PC-3 (cell line): Measurements from ENCODE around the gene LRRC75A. TPM values are rescaled to one million over a fixed set of nuclear protein-coding genes. Genes with fewer than 3 reads are reported as not detected.

Experiments
- ATAC-seq: fragments of 200-7000 bp; cut with Tn5 transposase; 2 replicates; pipeline ENCODE4 v1.9.1; 2020; ENCODE audit warnings: mild to moderate bottlenecking, moderate library complexity
- BruUV-seq: library from RNA; stranded (reverse); fragments of 400-500 nt; replicated peaks from 2 replicates; lab custom pipeline; 2021; lab: Mats Ljungman, UMichigan
- CTCF ChIA-PET: fragments of 300-600 bp; sonication (Branson Sonifier 250); formaldehyde crosslinking; loops from one replicate; lab custom pipeline; 2022; ENCODE audit warnings: antibody characterized with exemption; lab: Charles Lee
- POLR2A ChIA-PET: fragments of 300-600 bp; sonication (Branson Sonifier 250); formaldehyde crosslinking; loops from one replicate; lab custom pipeline; 2022; ENCODE audit warnings: antibody characterized with exemption; ENCODE audit not compliant: unreplicated experiment; lab: Charles Lee
- DNase-seq: peaks from one replicate; pipeline ENCODE4 v3.0.0-alpha.2; 2015
- H2AFZ ChIP-seq: fragments of 300-600 bp; sonication (generic); 2 replicates; pipeline ENCODE4 v1.6.0; 2016; ENCODE audit warnings: antibody characterized with exemption, low read length
- H3F3A ChIP-seq: fragments of 300-600 bp; sonication (generic); one replicate; pipeline ENCODE4 v1.6.0; 2017; ENCODE audit warnings: antibody characterized with exemption, low read length, control low read depth, mild to moderate bottlenecking; ENCODE audit not compliant: unreplicated experiment
- H3K27ac ChIP-seq: fragments of 300-600 bp; sonication (generic); 2 replicates; pipeline ENCODE4 v1.5.1; 2016; ENCODE audit warnings: mild to moderate bottlenecking, low read length
- H3K27me3 ChIP-seq: fragments of 300-600 bp; sonication (generic); 2 replicates; pipeline ENCODE4 v1.6.1; 2016; ENCODE audit warnings: low read length, mixed read lengths
- H3K36me3 ChIP-seq: fragments of 300-600 bp; sonication (generic); 2 replicates; pipeline ENCODE4 v1.6.1; 2016; ENCODE audit warnings: low read depth, mixed run types, low read length, mixed read lengths
- H3K4me1 ChIP-seq: fragments of 300-600 bp; sonication (generic); 2 replicates; pipeline ENCODE4 v1.5.1; 2016; ENCODE audit warnings: low read length; ENCODE audit not compliant: insufficient read depth
- H3K4me2 ChIP-seq: fragments of 300-600 bp; sonication (generic); 2 replicates; pipeline ENCODE4 v1.6.0; 2016; ENCODE audit warnings: low read length
- H3K4me3 ChIP-seq: fragments of 300-600 bp; sonication (generic); 2 replicates; pipeline ENCODE4 v1.5.1; 2016; ENCODE audit warnings: mild to moderate bottlenecking, low read length, mixed read lengths
- H3K79me2 ChIP-seq: fragments of 300-600 bp; sonication (generic); 2 replicates; pipeline ENCODE4 v1.6.1; 2017; ENCODE audit warnings: low read length, mixed read lengths
- H3K9ac ChIP-seq: fragments of 300-600 bp; sonication (generic); 2 replicates; pipeline ENCODE4 v1.6.0; 2016; ENCODE audit warnings: mild to moderate bottlenecking, low read length
- H3K9me2 ChIP-seq: fragments of 300-600 bp; sonication (generic); replicated peaks from 2 replicates; pipeline ENCODE4 v1.6.1; 2016; ENCODE audit warnings: mixed run types, low read length, mixed read lengths
- H3K9me3 ChIP-seq: fragments of 300-600 bp; sonication (generic); 2 replicates; pipeline ENCODE4 v1.6.1; 2016; ENCODE audit warnings: low read length, mixed read lengths
- H4K20me1 ChIP-seq: fragments of 300-600 bp; sonication (generic); 2 replicates; pipeline ENCODE4 v1.6.1; 2016; ENCODE audit warnings: low read length, mixed read lengths
- CTCF ChIP-seq: fragments of 300-600 bp; sonication (generic); conservative IDR thresholded peaks from 2 replicates; pipeline ENCODE4 v1.5.1; 2017; ENCODE audit warnings: antibody characterized with exemption, low read depth, mild to moderate bottlenecking, low read length
- EZH2 ChIP-seq: fragments of 300-600 bp; sonication (generic); IDR thresholded peaks from one replicate; pipeline ENCODE4 v1.6.1; 2017; ENCODE audit warnings: antibody characterized with exemption, mild to moderate bottlenecking, low read length; ENCODE audit not compliant: unreplicated experiment
- EZH2phosphoT487 ChIP-seq: fragments of 300-600 bp; sonication (generic); IDR thresholded peaks from 2 replicates; pipeline ENCODE4 v1.6.1; 2018; ENCODE audit warnings: mild to moderate bottlenecking, antibody characterized with exemption, low read length, borderline replicate concordance
- intact Hi-C: fragments of 100-400 bp; cut with micrococcal nuclease; formaldehyde crosslinking; loops from 2 replicates; pipeline ENCODE4 v1.9.0; 2023
- total RNA-seq: library from RNA; depleted of rRNA; stranded (reverse); fragments of >200 nt; gene quantifications from 2 replicates; pipeline ENCODE4 v1.2.3, GENCODE V29; 2014

LRRC75A gene
- total RNA-seq, 1 experiment from 2014 or later = 15.8 TPM

GRCh38 chr17:16443511-16444257, 48.3 kb downstream of the LRRC75A start:
- no TSS peak for BruUV-seq
- Histone ChIP-seq H3K9me3 (no peaks in the 10 kb centered on the region), H3K27ac (no peak overlapping the region), H3K36me3 (peaks cover 75% of the 10 kb centered on the region), H3K4me3 (no peak overlapping the region), H3K4me2 (no peak overlapping the region), H3K4me1 (peaks cover 26% of the 10 kb centered on the region), H3K27me3 (no peaks in the 10 kb centered on the region), H3K9me2 (no peaks in the 10 kb centered on the region), H2AFZ (no peak overlapping the region), H3F3A (peaks cover 40% of the 10 kb centered on the region), H3K79me2 (peaks cover 45% of the 10 kb centered on the region), H3K9ac (no peak overlapping the region), H4K20me1 (peaks cover 56% of the 10 kb centered on the region)
- intact Hi-C loops = no loop called here
- ChIA-PET CTCF (no interaction called here), POLR2A (no interaction called here)
- DNase-seq (no peak), ATAC-seq (no peak)
- TF ChIP-seq EZH2phosphoT487 = no peak
- no peak for TF ChIP-seq EZH2
- no peak for TF ChIP-seq CTCF

- no TSS peak for BruUV-seq
- ATAC-seq = no peak
These were observed 49.1 kb downstream of the LRRC75A start for GRCh38 chr17:16442594-16443510.

More at GRCh38 chr17:16442594-16443510, 49.1 kb downstream of the LRRC75A start:
- Histone ChIP-seq H3K27me3 (no peaks in the 10 kb centered on the region), H3K4me3 (no peak overlapping the region; the same call in 1 of the 2 replicates), H3K9me3 (no peaks in the 10 kb centered on the region), H2AFZ (no peak overlapping the region), H3K4me1 (peaks cover 32% of the 10 kb centered on the region), H3K9ac (no peak overlapping the region), H3F3A (peaks cover 40% of the 10 kb centered on the region), H3K27ac (no peak overlapping the region), H4K20me1 (peaks cover 56% of the 10 kb centered on the region), H3K79me2 (peaks cover 45% of the 10 kb centered on the region), H3K36me3 (peaks cover 69% of the 10 kb centered on the region), H3K9me2 (no peaks in the 10 kb centered on the region), H3K4me2 (peak overlapping the region; percentile 86)
- TF ChIP-seq EZH2 (no peak), EZH2phosphoT487 (no peak), CTCF (no peak)
- peak; percentile 22 for DNase-seq
- ChIA-PET POLR2A (no interaction called here), CTCF (no interaction called here)
- intact Hi-C loops = no loop called here
